GM18498 (cell line): ENCODE results near the gene USP15.

Experiments
- ATAC-seq: cut with Tn5 transposase; IDR thresholded peaks from one replicate; pipeline ENCODE4 v1.9.1; 2021; ENCODE audit warnings: mild to moderate bottlenecking, moderate library complexity; ENCODE audit not compliant: unreplicated experiment

The USP15 gene

DNA sequence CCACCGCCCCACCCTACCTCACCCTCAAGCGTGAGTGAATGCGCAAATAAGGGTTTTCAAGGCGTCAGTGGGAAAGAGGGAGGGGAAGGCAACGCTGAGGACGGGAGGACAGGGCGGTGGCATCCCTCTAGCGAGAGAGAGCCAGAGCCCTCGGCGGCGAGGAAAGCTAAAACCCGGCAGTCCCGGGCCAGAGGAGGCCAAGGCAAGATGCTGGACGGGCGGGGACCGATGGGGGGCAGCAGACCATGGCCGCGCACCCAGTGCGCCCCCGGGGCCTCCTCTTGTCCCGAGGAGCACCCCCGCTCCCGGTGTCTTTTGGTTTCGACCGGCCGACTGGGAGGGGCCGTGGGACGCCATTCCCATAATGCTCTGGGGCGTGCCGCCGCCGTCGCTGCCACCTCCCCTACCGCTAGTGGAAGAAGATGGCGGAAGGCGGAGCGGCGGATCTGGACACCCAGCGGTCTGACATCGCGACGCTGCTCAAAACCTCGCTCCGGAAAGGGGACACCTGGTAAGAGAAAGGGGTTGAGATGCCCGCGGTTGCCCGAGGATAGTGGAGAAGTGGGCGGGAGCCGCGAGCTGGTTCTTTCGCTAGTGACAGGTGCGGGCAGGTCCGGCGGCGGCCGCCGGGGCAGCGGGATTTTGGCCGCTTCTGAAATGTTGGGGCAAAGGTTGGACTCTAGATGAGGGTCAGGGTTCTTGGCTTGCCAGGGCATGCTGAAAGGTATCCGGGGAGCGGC lies at the start of gene USP15:
Gene USP15 (plus strand): TSS at position 412 of the 740 bp plus-strand sequence. CDS start 11 bp downstream, at position 423.
- peak; percentile 85 for ATAC-seq

DNA sequence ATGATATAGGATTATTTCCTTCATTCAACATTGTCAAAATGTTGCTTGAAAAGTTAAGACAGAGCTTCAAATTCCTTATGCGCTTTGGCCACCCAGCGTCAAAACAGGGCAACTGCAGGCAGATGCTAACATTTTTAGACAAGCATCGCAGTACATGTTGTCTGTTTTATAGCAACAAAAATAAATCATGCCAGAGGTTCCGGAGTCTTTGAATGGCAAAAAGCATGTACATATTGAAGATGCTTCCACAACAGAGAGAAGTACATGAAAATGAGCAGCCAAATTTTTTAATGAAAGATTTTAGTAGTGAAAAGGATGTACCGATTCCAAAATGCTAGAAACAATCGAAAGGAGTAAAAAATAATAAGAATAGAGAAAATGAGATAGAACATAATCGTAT lies 49.8 kb upstream of the USP15 start:
- peak; percentile 78 for ATAC-seq

DNA sequence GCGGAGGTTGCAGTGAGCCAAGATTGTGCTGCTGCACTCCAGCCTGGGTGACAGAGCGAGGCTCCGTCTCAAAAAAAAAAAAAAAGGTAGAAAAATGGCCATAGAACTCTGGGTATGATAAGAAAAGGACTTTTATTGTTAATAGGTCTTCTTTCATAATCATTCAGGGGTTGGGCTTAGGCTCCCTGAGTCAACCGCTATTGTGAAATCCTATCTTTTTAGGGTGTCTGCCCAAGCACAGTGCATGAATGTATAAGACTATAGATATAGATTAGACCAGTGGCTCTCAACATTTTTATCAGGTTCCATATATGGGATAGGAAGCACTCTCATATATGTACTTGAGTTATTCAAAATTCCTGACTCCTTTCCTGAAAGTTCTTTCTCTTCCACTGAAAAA lies 48.7 kb upstream of the USP15 start:
- no peak for ATAC-seq

DNA sequence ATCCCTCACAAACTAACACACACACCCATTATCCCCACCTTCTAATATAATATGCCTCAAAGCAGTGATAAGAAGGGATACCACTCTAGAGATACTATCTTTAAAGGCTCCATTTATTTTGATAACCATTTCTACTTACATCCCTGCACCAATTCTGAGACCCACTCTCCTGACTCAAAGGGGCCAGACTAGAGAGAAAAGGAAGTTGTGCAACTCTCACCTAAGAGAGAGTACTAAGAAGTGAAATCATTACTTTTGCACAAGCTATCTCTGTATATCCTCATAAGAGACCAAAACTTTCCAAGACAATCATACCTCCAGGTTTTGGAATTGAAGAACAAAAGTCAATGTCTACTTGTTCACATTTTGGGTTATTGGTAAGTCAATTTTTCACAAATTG lies 45.4 kb upstream of the USP15 start:
- no peak for ATAC-seq

DNA sequence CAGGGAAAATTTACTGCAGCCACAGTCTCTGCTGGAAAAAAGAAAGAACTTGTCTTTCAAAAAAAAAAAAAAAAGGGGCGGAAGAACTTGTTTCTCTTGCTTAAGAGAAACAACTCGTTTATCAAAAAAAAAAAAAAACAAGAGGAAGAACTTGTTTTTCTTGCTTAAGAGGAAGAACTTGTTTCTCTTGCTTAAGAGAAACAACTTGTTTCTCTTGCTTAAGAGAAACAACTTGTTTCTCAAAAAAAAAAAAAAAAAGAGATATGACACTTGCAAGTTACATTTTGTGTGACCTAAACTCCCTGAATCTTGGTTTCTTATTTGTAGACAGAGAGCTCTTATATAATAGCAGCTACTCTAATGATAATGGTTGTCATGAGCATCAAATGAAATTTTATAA lies 44.7 kb upstream of the USP15 start:
- ATAC-seq: no peak

DNA sequence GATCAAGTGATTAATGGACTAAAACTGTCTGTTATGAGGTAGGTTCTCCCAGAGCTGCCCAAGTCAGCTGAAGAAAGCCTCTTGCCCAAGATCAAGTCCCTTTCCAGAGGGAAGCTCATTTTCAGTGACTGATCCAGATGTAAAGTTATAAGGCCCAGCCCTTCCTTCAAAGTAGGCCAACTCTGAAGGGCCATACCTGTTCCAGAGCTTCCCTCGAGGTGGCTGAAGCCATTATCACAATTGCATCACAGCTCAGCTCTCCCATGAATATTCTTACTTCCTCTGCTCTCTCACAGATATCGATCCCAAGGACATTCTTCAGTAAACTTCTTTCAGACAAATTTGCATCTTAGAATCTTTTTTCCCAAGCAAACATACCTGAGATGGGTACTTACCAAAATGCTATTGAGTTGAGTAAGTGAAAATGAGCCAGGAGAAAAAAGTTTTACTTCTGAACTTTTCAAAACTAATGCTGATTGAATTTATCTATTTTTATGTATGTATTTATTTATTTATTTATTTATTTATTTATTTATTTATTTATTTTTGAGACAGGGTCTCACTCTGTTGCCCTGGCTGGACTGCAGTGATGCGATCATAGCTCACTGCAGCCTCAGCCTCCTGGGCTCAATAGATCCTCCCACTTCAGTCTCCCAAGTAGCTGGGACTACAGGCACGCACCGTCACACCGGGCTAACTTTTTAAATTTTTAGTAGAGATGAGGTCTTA lies 42.6 kb upstream of the USP15 start:
- no peak for ATAC-seq

DNA sequence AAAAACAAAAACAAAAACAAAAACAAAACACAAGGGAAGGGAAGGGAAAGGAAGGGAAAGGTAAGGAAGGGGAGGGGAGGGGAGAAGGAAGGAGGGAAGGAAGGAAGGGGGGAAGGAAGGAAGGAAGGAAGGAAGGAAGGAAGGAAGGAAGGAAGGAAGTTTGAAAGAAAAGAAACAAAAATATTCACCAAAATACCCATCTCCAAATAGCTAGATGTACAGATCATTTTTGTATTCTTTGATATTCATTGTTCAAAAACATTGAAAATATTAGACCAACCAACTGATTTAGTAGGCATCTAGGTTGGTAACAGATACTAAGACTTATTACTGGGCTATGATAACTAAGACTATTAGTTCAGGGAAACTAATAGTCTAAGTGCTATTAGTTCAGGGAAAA lies 39.1 kb upstream of the USP15 start:
- ATAC-seq: no peak

DNA sequence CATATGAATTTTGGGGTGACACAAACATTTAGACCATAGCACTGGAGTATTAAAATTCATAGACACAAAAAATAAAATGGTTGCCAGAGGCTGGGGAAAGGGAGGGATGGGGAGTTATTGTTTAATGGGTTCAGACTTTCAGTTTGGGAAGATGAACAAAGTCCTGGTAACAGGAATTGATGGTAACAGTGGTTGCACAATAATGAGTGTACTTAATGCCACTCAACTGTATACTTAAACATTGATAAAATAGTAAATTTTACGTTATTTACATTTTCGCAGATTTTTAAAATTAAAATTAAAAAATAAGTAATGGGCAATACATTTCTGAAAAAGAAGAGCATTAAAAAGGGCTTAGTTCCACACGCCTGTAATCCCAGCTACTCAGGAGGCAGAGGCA lies 35.6 kb upstream of the USP15 start:
- no peak for ATAC-seq

DNA sequence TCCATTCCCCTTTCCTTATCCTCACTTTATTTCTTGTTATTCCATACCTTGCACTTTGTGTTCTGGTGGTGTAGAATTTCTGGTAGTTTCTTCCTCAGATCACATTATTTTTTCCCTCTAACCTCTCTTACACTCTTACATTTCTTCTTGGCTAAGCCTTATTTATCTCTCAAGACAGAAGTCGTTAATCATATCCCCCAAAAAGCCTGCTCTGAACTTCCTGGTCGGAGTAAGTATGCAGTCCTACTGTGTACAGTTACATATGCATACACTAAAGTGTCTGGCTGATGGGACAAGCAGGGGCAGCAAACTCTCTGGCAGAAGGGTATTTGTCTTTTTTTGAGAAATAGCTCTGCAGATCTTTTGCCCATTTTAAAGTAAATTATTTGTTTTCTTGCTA lies 33.1 kb upstream of the USP15 start:
- no peak for ATAC-seq

DNA sequence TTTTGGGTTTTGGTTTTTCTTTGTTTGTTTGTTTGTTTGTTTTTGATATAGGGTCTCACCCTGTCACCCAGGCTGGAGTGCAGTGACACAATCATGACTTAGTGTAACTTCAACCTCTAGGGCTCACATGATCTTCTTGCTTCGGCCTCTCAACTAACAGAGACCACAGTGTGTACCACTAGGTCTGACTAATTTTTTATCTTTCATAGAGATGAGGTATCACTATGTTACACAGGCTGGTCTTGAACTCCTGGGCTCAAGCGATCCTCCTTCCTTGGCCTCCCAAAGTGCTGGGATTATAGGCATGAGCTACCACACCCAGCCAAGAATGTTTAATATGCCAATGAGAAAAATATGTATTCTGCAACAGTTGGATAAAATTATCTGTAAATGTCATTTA lies 29.6 kb upstream of the USP15 start:
- ATAC-seq: no peak

DNA sequence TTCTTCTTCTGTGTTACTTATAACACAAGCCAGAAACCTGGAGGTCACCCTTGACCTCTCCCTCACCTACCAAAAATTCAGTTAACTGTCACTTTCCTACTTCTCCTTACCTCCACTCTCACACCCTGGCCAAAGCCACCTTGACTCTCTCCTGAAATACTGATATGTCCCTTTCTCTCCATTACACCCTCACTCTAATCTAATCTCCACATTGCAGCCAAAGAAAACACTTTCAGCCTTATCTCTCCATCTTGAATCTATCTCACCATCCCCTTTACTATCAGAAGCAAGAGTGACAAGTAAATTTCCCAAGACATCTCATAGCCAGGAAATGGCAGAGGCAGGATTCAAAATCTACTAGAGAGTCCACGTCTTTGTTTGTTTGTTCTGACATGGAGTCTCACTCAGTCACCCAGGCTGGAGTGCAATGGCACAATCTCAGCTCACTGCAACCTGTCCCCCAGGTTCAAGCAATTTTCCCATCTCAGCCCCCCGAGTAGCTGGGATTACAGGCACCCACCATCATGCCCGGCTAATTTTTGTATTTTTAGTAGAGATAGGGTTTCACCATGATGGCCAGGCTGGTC lies 28.0 kb upstream of the USP15 start:
- no peak for ATAC-seq

DNA sequence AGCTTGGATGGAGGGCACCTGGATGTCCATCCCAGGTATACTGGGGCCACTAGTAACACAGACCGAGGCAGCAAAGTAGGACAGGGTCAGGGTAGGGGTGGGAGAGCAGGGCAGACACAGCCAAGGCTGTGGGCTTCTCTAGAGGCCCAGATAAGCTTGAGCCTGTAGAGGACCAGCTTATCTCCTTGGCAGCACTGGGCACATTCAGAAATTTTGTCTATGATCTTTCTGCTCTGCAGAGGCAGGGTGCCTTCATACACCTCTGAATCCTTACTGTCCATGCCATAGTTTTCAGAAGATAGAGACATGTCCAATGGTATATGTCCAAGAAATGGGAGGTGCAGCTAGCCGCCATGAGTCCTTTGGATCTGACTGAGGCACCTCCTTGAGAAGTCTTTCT lies 26.4 kb upstream of the USP15 start:
- ATAC-seq: no peak

DNA sequence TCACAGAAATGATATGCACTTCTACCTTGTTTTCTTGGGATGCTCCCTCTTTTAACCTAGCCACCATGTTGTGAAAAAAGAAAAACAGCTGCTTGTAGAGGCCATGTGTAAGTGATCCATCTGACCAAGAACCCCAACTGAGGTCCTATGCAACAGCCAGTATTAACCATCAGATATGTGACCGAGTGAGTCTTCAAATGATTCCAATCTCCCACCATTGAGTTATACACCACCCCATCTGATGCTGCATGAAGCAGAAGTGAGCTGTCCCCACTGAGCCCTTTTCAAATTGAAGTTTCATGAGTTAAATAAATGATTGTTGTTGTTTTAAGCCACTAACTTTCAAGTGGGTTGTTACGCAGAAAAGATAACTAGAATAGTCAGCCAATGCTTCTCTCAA lies 20.6 kb upstream of the USP15 start:
- no peak for ATAC-seq

DNA sequence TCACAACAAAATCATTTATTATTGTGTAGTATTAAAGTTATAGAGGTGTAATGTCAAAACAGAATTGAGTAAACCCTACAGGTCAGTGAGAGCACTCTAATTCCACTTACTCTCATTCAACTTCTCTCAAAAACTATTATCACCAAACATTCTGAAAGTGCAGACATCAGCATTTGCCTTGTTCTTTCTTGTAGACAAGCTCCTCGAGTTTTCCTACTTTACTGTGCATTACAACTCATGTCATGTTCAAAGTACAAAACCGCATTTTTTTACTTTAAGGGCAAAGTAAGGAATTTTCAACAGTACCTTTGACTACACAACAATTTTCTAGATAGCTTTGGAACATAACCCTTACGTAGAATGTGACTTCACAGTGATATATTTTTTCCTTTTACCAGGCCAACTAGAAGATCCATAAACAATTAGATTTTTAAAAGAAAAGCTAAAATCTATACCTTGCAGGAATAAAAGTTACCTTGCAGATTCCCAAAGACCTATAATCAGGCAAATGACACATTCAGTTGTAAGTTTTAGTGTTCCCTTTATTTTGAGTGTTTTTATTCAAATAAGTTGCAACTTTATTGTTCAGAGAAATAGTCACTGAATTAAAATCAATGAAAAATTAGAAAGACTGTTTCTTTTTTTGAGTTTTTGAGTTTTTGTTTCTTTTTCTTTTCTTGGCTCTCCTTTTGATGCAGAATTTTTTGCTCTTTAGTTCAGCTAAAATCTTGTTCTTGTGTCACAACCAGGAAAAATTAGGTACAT lies 12.7 kb upstream of the USP15 start:
- ATAC-seq: no peak

DNA sequence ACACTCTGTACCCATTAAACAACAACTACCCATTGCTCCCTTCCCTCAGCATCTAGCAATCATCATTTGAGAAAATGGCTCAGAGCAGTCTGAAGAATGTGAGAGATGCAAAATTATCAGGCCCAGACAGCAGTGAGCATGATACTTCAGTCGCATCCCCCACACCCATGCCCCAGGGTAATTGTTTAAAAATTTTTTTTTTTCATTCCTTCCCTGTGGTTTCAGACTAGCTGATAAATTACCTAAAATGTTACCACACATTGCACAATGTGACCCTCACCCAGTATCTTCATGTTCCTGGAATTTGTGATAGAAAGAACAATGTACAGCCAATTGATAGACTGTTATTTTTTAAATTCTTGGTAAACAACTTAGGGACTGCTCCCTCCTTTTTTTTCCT lies 11.3 kb upstream of the USP15 start:
- no peak for ATAC-seq

DNA sequence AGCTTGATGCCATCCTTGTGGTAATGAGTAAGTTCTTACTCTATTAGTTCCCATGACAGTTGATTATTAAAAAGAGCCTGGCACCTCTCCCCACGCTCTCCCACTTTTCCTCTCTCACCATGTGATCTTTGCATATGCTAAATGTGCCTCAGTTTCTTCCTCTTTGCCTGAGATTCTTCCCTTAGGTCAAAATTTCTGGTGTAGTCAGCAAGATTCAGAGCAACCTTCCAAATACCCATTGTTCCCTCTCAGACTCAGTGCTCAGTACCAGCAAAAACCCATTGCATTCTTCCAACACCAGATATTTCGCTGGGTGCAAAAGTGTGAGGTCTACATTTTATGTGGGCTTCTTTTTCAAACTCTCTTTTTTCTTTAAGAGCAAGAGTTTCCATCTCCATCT lies 10.8 kb upstream of the USP15 start:
- ATAC-seq: no peak

DNA sequence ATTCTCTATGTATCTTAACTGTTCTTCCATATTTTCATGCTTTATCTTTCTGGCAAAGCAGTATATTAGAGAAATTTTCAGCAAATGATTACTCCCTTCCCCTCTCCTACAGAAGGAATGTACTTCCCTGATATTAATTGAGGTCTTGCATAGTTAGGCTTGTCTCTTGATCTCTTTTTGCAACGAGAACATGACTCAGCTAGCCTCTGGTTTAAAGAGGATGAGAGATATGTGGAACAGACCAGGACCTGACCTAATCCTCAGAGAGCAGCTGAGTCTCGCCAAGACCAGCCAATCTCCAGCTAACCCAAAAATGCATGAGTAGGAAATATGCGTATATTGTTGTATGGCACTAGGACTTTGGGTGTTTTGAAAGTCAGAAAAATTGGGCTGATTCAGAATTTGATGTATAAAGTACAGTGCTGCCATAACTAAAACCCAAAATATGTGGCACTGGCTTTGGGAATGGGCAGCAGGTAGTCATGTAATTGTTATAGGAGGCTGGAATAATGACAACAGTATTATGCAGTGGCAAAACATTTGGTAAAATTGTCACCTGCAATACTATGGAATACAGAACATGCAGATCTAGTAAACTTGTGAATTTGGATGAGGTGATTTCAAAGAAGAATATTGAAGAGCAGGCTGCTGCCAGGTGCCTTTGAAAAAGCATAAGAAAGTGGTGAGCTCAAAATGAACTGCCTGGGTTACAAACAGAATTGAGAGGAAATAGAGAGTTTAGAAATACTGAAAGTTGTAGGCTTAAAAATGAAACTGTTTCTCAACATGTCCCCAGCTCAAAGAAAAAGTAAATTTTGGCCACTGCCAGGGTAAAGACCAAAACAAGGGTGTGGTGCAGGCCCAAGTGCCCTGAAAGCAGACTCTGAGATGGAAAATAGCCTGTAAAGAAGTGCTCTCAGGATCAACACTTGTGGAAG lies 9.3 kb upstream of the USP15 start:
- peak; percentile 93 for ATAC-seq

DNA sequence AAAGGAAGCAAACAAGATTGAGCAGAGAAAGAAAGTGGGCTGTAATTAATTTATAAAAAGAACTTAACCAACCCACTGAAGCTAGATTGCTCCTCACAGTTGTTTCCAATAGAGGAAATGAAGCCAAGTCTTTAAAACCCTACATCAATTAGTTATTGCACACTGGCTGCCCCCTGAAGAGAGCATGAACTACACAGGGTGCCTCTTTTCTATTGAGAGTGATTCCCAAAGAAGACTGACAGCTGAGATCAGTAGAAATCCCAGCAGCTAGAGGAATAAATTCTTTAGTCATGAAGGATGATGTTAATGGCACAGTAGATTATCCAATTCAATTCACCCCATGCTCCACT lies 8.6 kb upstream of the USP15 start:
- peak; percentile 49 for ATAC-seq

DNA sequence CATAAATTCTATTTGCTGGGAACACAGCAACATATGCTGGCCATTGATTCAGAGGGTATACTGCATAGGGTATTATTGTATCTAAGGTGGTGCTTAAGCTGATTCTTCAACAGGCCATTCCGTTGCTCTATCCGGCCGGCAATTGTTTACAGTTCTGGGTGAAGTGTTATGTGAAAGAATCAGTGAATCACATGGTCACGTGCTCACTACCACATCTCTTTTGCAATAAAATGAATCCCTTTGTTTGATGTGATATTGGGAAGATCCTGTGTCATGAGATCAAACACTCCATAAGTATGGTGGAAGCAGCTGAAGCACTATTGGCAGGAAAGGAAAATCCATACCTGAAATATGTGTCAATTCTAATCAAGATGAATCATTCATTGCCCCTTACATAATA lies 7.6 kb upstream of the USP15 start:
- ATAC-seq: no peak

DNA sequence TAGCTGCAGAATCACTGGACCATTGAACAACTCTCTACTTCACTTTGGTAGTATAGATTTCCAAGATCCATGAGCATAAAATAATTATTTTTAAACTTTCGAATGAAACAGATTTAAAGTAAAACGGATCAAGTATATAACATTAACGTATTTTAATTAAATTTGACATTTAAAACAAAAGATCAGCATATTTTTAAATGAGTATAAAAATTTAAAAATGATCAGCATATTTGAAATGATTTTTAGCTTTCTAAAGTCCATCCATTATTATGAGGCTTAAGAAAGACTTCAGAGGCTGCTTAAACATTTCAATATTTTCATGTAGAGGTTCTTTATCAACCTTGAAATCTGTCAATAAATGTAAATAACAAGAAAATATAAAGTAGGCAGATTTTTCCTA lies 5.2 kb upstream of the USP15 start:
- ATAC-seq: no peak
